ENCODE measurements around the gene IFT122. TPM values are rescaled to one million over a fixed set of nuclear protein-coding genes. Genes with fewer than 3 reads are reported as not detected.
A peak's percentile ranks its signal among the peaks of the same experiment; 100 is the strongest.

Gene IFT122
- total and polyA plus RNA-seq, 2 of the 4 experiments (the other 2 are of a cell fraction) = 16.8 to 28.0 TPM

- Histone ChIP-seq H3K23ac (ENCODE audit: low read depth, low read length) (no peak overlapping the region), H3K9ac (ENCODE audit: low read depth, low read length) (no peak overlapping the region), H4K20me1 (ENCODE audit: insufficient read depth, low read length) (no peaks in the 10 kb centered on the region), H4K5ac (ENCODE audit: low read depth, low read length) (peak overlapping the region; percentile 57; the same call in 1 of the 2 replicates), H3K9me3 (ENCODE audit: control insufficient read depth, insufficient read depth, low read length) (no peaks in the 10 kb centered on the region), H2BK20ac (ENCODE audit: low read depth, low read length) (no peak overlapping the region), H3K4ac (ENCODE audit: low read depth, low read length) (peak overlapping the region; percentile 61), H2BK5ac (ENCODE audit: low read depth, low read length, poor library complexity, severe bottlenecking) (peak overlapping the region; percentile 23), H2AFZ (replicated peaks; ENCODE audit: low read length, poor library complexity) (no peak overlapping the region), H3K56ac (ENCODE audit: extremely low read depth, insufficient read depth, low read length) (no peak overlapping the region), H3K14ac (replicated peaks; ENCODE audit: low read depth, low read length) (no peak overlapping the region; the same call in 1 of the 2 replicates), H3K18ac (ENCODE audit: low read depth, low read length) (no peak overlapping the region; the same call in 1 of the 2 replicates), H2AK9ac (replicated peaks; ENCODE audit: low read depth, low read length, poor library complexity) (peak overlapping the region; percentile 38), H3K36me3 (ENCODE audit: control insufficient read depth, insufficient read depth, low read length) (no peaks in the 10 kb centered on the region), H3K4me1 (ENCODE audit: control insufficient read depth, insufficient read depth, low read length) (peaks cover 4% of the 10 kb centered on the region), H3K4me2 (ENCODE audit: low read depth, low read length) (no peak overlapping the region), H3K4me3 (ENCODE audit: insufficient read depth, low read depth, low read length) (no peak overlapping the region), H3K9me1 (ENCODE audit: insufficient read depth, low read length) (0 out of 2 replicates have a peak, but pooled peaks cover 9% of the 10 kb centered on the region), H2BK15ac (ENCODE audit: low read depth, low read length) (peak overlapping the region; percentile 42; the same call in 1 of the 3 replicates), H3K79me1 (ENCODE audit: low read depth in 1 of 2, low read length in 2 of 2) (no peaks in the 10 kb centered on the region), H4K91ac (ENCODE audit: insufficient read depth, low read depth, low read length) (peak overlapping the region; percentile 50), H3K27me3 (ENCODE audit: control insufficient read depth, insufficient read depth, low read length) (no peaks in the 10 kb centered on the region), H2AK5ac (ENCODE audit: low read depth, low read length) (peak overlapping the region; percentile 83), H3K27ac (ENCODE audit: insufficient read depth, low read length) (no peak overlapping the region), H2BK120ac (ENCODE audit: low read depth, low read length) (peak overlapping the region; percentile 59; the same call in 1 of the 2 replicates), H4K8ac (ENCODE audit: low read depth in 2 of 2, low read length in 2 of 2) (peak overlapping the region in 1 of 2 experiments; percentile 53; a peak in 3 of 4 replicates)
- ChIA-PET POLR2A (ENCODE audit: unreplicated experiment) (interaction anchor here (0.6 kb wide), 1 partner anchor 133 kb away, joined by 3 read pairs; no protein-coding TSS in a partner anchor), CTCF (no interaction called here)
- TF ChIP-seq RCOR1 (IDR thresholded peaks at IDR 0.05; ENCODE audit: insufficient replicate concordance, low read length) (no peak), BHLHE40 (IDR thresholded peaks at IDR 0.05; ENCODE audit: low read depth, low read length) (no peak), MAZ (IDR thresholded peaks at IDR 0.05; ENCODE audit: borderline replicate concordance, low read depth, low read length) (no peak), MXI1 (IDR thresholded peaks at IDR 0.05; ENCODE audit: borderline replicate concordance, low read depth, low read length) (no peak), MAFK (IDR thresholded peaks at IDR 0.05; ENCODE audit: low read depth, low read length) (no peak), RFX5 (IDR thresholded peaks at IDR 0.05; ENCODE audit: low read depth, low read length) (no peak), ELK1 (IDR thresholded peaks at IDR 0.05; ENCODE audit: borderline replicate concordance, low read depth, low read length) (no peak), RAD21 (IDR thresholded peaks at IDR 0.05; ENCODE audit: low read length) (no peak), CHD1 (IDR thresholded peaks at IDR 0.05; ENCODE audit: low read depth, low read length) (no peak), FOS (IDR thresholded peaks at IDR 0.05; ENCODE audit: low read depth, low read length) (no peak), SMC3 (IDR thresholded peaks at IDR 0.05; ENCODE audit: low read depth, low read length) (no peak), NFE2L2 (IDR thresholded peaks at IDR 0.05; ENCODE audit: low read depth, low read length) (no peak), POLR2A (IDR thresholded peaks at IDR 0.05; ENCODE audit: low read depth, low read length) (no peak), CEBPB (IDR thresholded peaks at IDR 0.05; ENCODE audit: low read depth, low read length) (no peak)
- TF ChIP-seq, protein P1, sequence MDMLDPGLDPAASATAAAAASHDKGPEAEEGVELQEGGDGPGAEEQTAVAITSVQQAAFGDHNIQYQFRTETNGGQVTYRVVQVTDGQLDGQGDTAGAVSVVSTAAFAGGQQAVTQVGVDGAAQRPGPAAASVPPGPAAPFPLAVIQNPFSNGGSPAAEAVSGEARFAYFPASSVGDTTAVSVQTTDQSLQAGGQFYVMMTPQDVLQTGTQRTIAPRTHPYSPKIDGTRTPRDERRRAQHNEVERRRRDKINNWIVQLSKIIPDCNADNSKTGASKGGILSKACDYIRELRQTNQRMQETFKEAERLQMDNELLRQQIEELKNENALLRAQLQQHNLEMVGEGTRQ (IDR thresholded peaks at IDR 0.05; ENCODE audit: low read depth, low read length) = no peak
- TF ChIP-seq, protein P2, sequence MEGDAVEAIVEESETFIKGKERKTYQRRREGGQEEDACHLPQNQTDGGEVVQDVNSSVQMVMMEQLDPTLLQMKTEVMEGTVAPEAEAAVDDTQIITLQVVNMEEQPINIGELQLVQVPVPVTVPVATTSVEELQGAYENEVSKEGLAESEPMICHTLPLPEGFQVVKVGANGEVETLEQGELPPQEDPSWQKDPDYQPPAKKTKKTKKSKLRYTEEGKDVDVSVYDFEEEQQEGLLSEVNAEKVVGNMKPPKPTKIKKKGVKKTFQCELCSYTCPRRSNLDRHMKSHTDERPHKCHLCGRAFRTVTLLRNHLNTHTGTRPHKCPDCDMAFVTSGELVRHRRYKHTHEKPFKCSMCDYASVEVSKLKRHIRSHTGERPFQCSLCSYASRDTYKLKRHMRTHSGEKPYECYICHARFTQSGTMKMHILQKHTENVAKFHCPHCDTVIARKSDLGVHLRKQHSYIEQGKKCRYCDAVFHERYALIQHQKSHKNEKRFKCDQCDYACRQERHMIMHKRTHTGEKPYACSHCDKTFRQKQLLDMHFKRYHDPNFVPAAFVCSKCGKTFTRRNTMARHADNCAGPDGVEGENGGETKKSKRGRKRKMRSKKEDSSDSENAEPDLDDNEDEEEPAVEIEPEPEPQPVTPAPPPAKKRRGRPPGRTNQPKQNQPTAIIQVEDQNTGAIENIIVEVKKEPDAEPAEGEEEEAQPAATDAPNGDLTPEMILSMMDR (conservative IDR thresholded peaks at IDR 0.05; ENCODE audit: low read depth, low read length) = no peak
- dilution Hi-C loops (cut with HindIII; ENCODE audit: low sequenced_read_pairs, unreplicated experiment) = no loop called here
- DNase-seq (no peak), ATAC-seq (ENCODE audit: low read depth) (no peak)
- in situ Hi-C loops (cut with MboI; ENCODE audit: low sequenced_read_pairs) = no loop called here
- intact Hi-C loops (cut with micrococcal nuclease) = no loop called here
- BruUV-seq (replicated peaks) = no TSS peak
- no CpG with 5 or more reads among the region's 3 CpGs for WGBS, 2 experiments (ENCODE audit: extremely low coverage in 2 of 2, insufficient read length in 1 of 2)
Observed at GRCh38 chr3:129549805-129550204, 109.8 kb downstream of the IFT122 start.

Data from IMR-90 (cell line).